Stimulated activated CD4-positive, alpha-beta T cell treated with anti-CD3 and anti-CD28 coated beads, Interleukin-1b, Interleukin-23, amount 100 ng/mL, for 4 hours (primary cell): ENCODE data around the gene GID8.
"Not testable (repeated sequence)": the region's sequence is repeated elsewhere in the genome, so short reads cannot be mapped to it uniquely, and the experiment has no call there.

Experiments
- DNase-seq, 2 donors: peaks; one replicate each; pipeline ENCODE4 v3.0.0-alpha.2; 2020; ENCODE audit warnings: low read depth in 2 of 2

The GID8 gene

DNA sequence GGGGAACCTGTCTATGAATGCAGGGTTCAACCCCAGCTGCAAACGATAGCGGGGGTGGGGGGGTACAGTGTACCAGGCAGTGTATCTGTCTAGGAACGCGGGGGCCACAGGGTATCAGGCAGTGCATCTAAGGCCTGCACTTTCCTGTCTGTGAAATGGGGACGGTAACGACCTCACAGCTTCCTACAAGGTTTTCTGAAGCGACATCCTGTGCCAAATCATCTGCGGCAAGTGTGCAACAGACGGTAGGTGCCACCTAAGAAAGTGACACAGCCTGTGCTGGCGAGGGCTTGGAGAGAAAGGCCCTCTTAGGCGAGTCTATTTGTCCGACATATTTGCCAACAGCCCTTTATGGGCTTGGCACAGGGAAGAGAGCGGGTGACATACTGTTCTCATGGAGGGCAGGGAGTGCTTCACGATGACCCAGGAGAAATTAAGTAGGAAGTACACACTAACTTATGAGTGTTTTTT is 15.5 kb upstream of the GID8 start:
- no peak for DNase-seq

DNA sequence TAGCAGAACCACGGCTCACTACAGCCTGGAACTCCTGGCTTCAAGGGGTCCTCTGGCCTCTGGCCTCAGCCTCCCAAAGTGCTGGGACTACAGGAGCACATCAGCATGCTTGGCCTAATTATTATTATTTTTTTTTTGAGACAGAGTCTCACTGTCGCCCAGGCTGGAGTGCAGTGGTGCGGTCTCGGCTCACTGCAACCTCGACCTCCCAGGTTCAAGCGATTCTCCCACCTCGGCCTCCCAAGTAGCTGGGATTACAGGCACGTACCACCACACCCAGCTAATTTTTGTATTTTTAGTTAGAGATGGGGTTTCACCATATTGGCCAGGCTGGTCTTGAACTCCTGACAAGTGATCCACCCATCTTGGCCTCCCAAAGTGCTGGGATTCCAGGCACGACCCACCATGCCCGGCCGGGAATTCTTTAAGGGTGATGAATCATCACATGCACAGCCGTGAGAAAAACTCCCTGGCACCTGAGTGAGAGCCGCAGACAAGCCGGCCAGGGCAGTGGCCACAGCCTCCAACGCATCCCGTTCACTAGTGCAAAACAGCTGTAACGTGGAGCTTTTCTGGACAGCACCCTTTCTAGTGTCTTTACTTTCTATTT is 14.8 kb upstream of the GID8 start:
- not testable (repeated sequence) for DNase-seq

DNA sequence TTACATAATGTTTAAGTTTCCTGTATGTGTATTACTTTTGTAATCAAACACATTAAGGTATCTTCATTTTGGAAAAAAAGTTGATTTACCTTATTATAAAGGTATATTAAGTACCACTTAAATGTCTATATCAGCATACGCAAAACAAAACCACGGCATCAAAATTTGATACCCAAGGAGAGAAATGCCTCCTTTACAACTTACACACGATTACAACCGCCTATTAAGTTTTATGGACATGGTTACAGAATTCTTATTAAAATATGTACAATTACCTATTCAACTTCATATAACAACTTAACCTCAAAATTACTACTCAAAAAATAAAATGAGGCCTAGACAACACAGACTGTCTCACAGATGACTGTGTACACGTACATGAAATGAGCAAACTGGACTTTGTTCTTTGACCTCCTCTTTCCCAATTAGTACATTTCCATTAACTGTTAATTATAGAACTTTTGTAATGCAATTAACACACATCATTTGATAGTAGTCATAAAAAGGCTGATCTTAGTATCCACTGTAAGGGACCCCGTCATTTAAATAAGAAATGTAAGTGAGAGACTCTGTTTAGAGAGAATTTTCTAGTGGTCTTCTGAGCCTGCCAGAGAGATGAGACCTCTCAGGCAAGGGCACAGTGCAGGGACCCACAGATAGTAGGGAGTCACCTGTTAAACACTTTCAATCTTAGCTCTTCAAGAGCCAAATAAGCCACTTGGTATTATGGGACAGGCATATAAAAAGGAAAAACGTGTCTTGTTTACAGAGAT is 14.1 kb upstream of the GID8 start:
- no peak for DNase-seq

DNA sequence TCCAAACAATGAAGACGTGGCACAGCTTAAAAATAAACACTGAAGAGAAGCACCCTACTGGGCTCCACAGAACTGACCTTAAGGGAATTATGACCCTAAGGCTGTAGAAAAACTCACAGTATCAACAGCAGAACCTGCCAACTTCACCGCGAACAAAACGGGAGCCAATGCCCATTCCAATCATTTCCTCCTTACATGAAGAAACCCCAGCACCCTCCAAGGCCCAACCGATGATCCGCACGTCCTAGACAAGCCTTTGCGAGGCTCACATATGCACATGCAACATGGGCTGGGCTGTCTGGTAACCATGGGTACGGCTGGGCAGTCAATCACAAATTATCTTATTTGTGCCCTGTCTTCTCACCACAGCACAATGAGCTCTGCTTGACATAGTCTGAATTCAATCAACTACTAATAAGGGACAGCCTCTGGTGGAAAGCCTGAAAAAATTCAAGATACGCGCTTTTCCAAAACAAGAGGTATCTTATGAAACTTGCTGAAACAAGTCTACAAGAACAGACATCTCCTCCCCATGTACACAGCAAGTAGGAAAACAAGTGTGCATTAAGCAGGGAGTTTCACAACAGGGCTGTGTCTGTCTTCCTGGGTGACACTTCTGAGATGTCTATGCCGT is 13.4 kb upstream of the GID8 start:
- no peak for DNase-seq

DNA sequence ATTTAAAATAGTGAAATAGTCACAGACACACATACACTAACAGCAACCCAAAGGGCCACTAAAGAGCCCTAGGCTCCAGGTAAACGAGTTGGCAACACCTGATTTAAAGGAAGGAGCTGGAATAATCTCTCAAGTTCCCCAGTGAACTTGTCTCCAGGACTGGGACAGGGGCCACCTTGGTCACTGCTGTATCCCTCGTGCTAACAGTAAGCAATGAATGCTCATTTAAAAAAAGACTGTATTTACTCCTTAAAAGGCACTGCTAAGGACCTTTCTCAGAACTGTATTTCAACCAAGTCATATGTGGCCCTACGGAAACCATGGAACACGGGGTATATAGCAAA is 12.9 kb upstream of the GID8 start:
- DNase-seq: no peak

DNA sequence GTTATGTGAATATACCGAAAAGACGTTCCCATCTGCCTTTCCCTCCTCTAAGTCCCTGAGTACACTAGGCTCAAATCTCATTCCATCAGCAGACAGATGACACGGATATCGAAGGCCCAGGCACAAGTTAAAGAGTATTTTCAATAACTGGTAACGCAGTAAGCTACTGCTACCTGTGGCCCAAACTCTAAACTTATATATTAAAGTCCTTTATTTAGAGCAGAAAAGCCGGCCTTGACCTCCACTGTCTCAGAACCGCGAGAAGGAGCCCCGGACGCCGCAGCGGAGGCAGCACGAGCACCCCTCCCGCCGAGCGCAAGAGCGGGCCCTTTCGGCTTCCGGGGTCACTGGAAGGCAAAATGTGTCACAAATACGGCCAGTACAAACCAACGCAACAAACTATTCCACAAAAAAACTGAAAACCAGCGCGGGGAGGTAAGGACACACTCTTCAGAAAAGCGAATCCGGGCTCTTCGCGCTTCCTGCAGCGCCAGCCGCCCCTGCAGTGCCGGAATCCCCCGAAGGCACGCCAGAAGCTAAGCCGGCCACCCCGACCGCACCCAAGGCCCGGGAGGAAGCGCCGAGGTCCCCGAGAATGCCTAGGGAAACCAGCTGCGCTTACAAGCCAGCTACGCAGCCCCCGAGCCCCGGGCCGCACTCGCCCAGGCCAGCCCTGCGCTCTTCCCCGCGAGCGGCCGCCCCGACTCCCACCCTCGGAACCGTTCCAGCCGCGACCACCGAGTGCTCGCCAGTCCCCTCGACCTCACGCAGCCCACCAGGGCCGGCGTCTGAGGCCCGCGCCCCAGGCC is 12.3 kb upstream of the GID8 start:
- peak in 1 of 2 donors; percentile 37 for DNase-seq

DNA sequence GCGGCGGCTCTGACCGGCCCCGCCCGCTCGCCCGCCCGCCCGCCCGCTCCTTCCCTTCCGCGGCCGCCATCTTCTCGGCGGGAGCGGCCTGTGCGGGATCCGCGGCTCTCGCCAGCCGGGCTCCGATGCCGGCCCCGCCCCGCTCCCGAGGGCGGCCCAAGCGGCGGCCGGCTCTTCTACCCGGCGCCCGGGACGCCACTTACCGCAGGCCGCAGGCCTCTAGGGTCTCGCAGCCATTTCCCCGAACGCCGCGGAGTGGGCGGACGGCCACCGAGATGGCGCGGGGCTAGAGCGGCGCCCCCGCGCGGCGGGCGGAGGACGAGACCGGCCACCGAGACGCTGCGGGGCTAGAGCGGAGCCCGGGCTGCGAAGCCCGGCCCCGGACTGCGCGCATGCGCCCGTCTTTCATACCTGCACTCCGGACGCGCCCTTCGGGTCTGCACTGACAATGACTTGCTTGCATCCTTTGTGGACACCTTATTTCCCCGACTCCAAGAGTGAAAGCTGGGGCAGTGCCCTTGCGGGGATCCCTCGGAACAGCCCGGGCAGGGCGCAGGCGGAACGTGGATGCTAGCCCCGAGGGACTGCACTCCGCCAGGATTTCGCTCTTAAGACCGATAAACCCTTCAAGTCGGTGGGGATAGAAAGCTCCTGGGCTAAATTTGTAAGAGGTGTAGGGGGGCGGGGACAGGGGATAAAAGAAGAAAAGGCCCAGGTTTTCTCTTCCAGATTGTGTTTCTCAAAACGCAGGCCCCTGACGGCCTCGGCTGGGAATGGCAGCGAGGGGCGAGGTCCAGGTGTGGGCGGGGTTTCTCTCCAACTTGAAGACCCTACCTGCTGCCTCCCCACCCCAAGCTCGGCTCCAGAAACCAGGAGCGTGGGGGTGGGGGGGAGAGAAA is 11.5 kb upstream of the GID8 start, which contains the start of gene DIDO1:
Gene DIDO1 (minus strand): TSS at position 277 of the 899 bp plus-strand sequence.
- DNase-seq: peak; percentile 81 to 89

DNA sequence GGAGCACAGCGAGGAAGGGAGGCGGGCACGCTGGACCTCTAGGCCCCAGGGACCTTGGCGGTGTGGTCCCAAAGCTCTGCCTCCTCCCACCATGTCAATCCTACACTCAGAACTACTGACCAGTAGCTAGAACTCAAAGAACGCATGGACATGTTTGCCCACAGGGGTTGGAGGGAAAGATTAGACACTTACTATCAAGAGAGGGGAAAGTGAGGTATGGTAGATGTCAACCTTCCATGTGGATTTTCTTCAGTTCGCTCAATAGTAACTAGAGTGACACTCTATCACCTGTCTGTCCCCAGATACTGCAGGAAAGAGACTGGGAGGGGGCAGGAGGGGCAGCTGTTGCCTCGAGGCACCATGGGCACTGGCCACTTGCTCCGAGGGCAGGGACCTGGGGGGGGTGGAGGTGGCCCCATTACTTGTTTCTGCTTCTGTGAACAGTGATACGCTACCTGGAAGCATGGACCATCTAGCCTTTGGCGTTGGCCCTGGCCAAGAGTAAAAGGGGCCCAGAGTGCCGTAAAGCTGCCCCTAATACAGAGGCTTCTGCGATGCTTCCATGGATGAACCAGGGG is 10.7 kb upstream of the GID8 start:
- DNase-seq: no peak

DNA sequence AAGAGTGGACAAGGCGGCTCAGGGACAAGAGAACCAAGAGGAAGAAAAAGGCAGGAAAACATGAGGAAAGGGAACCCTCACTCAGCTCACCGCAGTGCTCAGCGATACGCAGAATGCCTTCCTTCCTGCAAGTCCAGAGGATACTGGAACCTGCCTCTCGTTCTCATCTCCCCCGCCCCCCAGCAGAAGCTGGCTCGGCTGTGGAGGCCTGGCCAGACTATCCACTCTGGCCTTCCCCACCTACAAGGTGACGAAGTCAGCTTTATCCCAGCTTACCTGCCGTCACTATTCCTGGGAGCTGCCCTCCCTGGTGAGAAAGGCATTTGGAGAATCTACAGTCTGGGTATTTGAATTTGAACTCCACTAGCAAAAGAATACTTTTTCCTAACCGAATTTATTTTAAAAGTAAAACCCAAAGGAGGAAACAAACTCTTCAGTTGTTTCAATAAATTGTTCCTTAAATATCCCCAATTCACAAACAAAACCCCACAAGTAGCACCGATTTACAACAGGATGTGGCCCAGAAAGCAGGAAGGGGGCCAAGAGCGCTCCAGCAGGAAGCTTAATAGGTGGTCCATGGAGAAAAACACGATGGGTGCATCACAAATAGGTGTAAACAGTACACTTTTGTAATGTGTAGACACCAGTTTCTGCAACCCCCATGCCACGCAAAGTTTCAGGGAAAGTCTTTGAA is 9.6 kb upstream of the GID8 start:
- no peak for DNase-seq

DNA sequence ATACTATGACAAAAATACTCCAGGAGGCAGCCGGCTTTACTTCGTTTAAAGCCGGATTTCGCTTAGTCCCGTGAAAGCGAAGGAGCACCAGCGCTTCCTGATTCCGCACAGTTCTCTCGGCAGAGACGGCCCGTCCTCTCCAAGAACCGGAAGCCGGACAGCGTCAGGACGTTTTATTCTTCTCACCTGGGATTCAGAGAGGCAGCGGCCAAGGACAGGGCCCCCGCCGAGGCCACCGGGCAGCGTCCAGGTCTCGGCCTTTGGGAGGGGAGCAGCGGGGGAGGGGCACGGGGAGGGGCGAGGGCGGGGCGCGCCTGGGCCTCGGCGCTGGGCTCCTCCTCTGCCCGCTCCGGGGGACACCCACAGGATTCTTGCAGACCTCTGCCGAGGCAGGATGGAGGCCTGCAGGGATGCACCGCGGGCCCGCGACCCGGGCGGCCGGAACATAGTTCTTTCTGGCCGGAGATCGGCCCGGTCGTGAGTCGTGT is 8.9 kb upstream of the GID8 start:
- DNase-seq: peak; percentile 38 to 49

DNA sequence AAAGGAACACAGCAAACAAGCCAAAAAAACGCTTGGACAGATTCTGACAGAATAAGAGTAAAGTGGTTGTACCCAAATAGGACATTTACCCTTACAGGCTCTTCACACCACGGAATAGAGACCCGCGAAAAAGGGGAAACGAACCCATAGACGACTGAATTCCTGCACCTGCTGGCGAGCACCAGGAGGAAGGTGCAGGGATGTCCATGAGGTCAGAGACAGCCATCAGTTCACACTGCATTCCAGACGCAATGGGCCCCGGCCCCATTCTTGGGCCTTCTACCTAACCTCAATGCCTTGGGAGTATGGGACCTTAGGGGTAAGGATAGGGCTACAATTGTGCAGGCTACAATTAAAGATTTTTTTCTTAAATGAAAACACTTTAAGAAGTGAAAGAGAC is 6.5 kb upstream of the GID8 start:
- no peak for DNase-seq

DNA sequence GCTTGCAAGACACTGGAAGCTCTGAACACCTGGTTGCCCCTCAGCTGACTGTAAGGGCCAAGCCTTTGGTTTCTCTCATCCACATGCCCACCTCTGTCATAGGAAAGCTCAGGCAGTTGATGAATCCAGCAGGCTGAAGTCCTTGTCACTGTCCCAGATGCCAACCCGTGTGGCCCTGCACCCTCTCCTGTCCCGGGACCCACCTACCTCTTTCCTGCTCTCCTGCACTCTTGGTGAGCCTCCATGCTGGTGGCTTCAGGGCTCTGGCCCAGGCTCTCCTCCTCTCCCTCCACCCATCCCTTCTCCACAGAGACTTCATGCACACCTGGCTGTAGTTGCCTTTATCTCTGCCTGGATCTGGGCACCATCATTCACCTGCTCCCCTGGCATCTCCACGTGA is 4.0 kb upstream of the GID8 start:
- no peak for DNase-seq

DNA sequence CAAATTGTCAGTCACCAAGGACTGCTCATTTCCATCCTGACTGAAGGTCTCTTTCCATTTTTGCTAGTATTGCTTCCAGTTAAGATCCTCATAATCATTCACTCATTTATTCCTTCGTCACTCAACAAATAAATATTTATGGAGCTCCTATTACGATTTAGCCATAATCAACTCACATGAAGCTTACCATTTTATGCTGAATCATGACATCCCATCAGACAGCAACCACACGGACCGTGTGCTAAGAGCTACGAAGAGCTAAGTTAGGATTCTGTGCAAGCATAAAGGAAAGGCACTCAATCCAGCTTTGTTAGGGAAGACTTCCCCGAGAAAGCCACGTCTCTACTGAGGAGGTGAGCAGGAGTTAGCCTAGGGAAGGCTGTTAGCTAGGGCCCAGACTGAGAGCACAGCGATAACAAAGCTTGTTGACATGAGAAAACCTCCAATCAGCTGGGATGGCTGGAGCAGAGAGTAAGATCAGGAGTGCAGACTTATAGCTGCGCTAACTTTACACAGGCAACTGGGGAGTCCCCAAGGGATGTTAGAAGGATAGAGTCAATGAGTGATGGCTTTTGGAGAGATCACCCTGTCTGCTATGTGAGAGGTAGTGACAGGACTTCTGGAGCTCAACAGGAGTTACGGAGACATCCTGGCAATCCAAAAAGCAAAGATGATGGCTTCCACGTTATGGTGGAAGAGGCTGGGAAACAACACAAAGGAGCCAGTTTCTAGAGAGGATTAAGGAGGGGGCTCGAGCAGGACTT is 2.6 kb upstream of the GID8 start:
- DNase-seq: no peak

DNA sequence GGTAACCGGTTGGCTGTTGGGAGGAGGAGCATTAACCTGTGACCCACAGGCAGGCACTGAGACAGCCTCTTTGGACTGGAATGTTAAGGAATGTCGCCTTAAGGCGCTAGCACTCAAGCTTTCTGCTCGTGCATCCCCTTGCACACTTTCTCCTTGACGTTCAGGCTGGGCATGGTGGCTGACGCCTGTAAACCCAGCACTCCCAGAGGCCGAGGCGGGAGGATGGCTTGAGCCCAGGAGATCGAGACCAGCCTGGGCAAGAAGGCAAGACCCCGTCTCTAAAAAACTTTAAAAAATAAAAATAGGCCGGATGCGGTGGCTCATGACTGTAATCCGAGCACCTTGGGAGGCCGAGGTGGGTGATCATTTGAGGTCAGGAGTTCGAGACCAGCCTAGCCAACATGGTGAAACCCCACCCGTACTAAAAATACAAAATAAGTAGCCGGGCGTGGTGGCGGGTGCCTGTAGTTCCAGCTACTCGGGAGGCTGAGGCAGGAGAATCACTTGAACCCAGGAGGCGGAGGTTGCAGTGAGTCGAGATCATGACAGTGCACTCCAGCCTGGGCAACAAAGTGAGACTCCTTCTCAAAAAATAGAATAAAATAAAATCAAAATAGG is 1.9 kb upstream of the GID8 start:
- no peak for DNase-seq

DNA sequence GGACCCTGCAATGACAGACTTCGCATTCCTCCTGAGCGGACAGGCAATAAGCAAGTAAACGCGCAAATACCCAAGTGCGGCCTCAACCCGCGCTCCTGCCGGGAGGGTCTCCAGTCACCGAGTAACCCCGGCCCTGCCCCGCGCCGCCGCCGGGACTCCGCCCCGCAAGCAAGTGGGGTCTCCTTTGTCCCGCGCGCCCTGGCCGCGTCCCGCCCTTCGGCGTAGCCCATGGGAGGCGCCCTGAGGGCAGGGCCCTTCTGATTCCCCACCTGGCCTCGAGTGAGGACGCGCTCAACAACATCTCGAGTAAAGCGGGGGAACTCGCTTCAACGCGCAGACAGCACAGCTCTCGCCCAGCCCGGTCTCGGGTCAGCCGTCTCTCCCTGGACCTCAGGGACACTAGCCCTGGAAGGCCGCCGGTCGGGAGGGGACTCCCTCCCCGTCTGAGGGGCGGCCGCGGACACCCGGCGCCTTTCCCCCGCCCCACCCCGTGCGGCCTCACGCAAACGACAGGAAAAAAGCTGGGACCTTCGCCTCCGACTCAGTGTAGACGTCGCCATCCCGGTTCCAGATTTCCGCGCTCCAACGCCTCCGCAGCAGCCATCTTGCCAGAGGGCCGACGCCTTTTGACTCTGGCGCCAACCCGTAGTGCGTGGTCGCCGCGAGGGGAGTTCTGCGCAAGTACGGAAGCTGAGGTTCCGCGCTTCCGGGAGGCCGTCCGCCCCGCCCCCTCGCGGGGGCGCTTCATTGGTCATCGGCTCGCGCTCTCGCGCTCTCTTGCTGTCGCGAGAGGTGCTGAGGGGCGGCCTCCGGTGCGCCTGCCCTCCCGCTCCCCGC is 461 bp upstream of the GID8 start:
- DNase-seq: peak; percentile 96

DNA sequence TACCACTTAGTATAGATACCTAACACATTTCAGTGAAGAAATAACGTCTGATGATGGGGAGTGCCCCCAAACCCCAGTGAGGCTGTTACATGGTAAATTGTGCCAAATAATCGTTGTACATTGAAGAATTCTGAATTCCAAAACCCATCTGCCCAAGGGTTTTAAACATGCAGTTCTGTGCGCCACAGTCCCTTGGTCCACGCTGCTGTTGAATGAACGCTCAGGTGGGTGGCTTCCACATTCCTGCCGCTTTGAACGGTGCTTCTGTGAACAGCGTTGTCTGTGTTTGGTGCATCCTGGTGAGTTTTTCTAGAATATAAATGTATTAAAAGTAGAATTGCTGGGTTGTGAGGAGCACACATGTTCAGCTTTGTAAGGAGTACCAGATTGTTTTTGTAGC is 2.9 kb downstream of the GID8 start:
- no peak for DNase-seq

DNA sequence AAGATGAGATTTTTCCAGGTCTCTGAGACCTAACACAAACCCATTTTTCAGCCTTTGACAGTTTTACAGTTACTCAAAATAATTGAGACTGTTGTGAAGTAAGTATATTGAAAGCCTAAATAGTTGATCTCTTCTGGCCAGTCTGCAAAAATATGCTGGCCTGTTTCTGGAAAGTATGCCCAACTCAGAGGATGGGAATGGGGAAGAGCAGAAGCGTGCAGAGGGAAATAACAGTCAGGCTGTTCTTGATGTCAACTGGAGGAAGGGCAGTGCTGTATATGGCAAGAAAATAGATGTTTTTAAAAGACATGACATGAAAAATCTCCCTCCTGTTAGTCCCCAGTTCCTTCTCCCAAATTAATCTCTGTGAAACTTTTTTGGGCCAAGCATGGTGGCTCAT is 3.8 kb downstream of the GID8 start:
- DNase-seq: no peak

DNA sequence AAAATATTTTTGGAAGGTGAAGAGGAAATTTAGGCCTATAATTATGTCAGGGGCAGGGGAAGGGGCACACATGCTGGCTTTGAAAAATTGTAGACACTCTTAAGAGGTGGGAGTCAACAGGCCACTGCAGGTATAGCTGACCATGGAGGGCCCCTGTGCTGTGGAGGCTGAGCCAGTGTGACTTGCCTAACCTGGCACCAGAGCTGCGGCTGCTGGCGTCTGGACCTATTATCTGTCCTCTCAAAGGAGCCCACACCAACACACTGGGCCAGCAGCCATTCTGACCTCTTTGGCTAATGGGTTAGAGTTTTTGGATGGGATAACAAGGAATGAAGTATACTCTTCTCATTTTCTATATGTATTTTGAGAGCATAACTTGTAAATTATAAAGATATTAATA is 4.5 kb downstream of the GID8 start:
- DNase-seq: no peak
